GM18505 (cell line): ENCODE data around the gene TAF10.

Experiments used
- ATAC-seq: cut with Tn5 transposase; IDR thresholded peaks from one replicate; pipeline ENCODE4 v1.9.1; 2021; ENCODE audit not compliant: unreplicated experiment
- POLR2A ChIP-seq: IDR thresholded peaks from 4 replicates; pipeline ENCODE4 v1.6.1; 2011; ENCODE audit warnings: borderline replicate concordance; ENCODE audit not compliant: insufficient read depth, insufficient read length; ENCODE audit errors: extremely low read depth

Gene TAF10

DNA sequence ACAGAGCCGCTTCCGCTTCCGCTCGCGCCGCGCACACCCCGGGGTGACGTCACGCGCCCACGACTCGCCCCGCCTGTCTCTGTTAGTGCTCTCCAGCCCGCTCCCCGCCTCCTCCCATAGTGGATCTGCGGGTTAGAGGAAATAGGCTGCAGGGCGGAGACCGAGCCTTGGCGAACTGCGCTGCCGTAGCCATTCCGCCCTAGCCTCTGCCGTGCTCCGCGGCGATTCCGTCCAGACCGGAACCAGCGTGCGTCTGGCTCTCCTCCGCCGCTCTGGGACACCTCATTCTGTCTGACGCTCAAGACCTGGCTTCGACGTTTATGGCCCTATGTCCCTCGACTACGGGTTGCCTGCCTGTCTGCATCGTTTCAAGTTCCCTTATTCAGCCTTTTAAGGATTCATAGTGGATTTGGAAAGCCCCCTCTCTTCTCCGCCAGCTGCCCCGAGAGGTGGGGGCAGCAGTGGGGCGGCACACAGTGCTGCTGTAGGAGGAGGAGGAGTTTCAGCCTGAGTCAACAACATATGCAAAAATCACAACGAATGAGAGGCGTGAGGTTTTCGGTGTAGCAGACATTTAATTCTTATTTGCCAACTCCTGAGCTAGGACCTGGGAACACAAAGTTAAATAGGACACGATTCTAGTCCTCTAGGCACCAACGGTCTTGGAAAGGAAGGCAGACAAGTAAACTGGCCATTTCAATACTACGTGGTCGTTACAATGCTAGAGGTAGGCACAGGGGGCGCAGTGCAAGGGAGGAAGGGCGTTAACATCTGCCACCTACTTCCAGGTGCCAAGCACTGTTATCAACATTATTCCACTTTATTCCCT is at the start of gene TAF10:
TAF10 (minus strand) TSS at position 4 of the 829 bp plus-strand sequence. CDS start 27 bp downstream, outside the sequence.
- ATAC-seq = peak; percentile 86
- TF ChIP-seq POLR2A = peak; percentile 97

DNA sequence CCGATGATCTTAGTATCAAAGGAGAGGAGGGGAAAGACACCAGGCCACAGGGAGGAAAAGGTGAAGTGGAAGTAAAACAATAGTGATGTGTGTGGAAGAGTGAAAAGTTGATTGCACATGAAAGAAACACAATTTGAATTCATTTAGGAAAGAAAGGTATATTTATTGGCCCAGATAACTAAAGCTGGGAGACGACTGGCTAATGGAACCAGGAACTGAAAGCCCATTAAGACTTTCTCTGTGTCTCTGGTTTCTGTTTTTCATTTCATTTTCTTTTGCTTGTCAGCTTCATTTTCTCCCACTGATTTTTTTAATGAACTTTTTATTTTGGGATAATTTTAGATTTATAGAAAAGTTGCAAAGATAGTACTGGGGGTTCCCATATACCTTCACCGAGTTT is 48.7 kb upstream of the TAF10 start:
- no peak for ATAC-seq

DNA sequence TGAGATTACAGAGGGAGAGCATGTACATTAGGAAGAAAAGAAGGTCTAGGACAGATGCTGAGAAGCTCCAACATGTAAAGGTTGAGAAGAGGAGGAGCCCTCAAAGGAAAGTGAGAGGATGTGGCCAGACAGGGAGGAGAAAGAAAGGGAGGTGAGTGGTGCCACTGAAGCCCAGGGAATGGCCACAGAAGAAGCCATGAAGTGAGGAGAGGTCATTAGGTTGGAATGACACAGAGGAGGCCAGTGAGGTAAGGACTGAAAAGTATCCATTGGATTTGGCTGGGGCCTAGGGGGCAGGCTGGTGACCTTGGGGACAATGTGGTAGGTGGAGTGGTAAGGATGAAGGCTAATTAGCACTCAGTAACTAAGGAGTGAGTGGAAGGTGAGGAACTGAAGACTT is 46.6 kb upstream of the TAF10 start:
- ATAC-seq = no peak

More for the DNA sequence above, 48.7 kb upstream of the TAF10 start:
- TF ChIP-seq POLR2A = no peak

DNA sequence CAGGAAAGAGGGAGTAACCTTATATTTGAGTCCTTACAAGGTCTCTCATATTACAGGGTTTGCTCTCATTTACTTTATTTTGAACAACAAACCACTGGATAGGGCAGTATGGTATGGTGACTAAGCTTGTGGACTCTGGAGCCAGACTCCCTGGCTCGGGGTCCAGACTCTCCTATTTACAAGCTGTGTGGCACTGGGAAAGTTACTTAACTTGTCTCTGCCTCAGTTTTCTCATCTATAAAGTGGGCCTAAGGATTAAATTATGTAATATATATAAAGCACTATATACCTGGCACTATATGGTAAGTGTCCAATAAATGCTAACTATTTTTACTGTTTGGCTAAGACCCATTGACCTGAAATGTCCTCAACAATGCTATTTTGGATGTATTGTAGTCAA is 45.3 kb upstream of the TAF10 start:
- ATAC-seq = no peak
- TF ChIP-seq POLR2A = no peak

More for the DNA sequence above, 46.6 kb upstream of the TAF10 start:
- TF ChIP-seq POLR2A = no peak

DNA sequence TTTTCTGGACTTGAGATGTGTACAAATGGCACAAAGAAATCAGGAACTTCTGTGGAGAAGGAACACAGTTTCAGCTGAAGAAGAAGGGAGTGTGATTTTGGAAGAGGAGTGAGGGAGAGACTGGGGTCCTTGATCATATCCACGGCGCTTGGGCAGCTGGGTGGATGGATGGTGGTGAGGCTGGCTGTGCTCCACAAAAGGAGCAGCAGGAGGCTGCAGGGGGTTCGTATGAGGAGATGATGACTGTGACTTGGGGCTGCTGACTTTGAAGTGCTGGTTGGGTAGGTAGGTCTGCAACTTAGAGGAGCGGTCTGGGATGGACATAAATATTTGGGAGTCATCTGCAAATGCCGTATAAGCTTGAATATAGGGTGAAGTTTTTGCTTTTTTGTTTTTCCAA is 44.9 kb upstream of the TAF10 start:
- TF ChIP-seq POLR2A = no peak
- no peak for ATAC-seq

DNA sequence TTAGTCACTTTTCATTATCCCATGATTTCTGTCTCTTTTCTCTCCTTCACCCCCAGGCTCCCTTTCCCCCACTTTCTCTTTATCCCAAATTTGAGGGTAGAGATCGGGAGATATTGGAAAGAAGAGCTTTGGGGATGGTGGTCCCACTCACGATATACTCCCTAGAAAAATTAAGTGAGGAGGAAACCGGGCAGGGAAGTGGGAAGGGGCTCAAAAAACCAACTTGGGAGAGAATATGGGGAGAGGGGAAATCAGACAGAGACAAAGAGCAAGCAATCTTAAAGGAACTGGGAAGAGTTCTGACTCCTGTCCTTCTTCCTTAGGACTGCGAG is 44.5 kb upstream of the TAF10 start:
- no peak for ATAC-seq
- TF ChIP-seq POLR2A = no peak

DNA sequence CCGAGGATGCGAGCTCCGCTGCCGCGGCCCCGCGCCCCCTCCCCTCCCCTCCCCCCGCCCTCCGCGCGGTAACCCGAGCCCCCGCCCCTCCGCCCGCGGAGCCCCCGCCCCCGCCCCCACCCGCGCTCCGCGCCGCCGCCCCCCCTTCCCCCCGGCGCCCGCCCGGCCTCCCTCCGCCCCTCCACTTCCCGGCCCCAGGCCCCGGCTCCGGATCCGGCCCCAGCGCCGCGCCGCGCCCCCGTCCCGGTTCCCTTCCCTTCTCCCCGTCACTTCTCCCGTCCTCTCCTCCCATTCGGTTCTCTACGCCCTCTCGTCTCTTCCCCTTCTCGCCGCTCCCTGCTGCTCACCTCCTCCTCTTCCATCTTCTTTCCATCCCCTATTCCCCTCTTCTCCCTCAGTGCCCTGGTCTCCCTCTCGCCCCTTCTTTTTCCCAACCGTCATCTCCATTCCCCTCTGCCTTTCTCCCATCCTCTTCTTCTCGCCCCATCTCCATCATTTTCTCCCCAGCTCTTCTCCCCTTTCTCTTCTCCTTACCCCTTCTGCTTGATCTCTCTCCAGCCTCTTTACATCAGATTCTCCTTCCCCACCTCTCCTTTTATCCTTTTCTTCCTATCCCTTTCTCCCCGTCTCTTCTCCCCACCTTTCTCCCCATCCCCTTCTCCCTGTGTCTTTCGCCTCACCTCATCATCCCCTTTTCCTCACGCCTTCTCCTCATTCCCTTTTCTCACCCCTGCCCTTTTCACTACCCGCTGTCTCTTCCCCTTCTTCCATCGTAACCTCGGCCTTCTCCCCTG is 44.0 kb upstream of the TAF10 start, which contains the start of gene DCHS1:
DCHS1 (minus strand) TSS at position 20 of the 794 bp plus-strand sequence. CDS start 14,196 bp downstream, outside the sequence.
- no peak for ATAC-seq
- TF ChIP-seq POLR2A = no peak

DNA sequence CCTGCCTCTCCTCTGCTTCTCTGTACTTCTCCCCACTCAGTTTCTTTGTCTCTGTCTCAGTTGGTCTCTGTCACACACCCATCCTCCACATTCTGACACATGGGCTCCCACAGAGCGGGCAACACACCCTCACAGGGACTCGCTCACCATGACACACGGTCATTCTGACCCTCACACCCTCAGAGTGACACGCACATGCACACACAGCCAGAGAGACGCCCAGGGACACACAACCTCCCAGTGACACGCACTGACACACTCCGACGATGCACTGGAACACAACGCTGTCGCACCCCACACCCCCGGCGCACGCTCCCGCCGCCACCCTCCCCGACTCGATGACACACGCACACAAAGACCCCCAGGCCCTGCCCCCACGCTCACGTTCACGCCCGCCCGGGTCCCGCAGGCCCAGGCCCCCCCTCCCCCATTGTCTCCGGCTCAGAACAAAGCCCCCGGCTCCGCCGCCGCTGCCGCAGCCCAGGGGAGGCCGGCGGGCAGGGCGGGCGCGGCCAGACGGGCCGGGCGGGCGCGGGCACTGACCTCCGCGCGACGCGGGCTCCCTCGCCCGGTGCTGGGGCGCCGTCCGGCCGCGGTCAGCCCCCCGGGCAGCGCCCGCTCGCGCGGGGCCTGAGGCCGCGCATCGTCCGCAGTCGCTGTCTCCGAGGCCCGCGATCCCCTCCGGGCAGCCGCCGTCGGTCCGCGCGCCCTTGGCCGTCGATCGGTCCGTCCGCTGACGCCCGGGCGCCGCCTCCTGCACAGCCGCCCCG is 43.2 kb upstream of the TAF10 start:
- TF ChIP-seq POLR2A = no peak
- ATAC-seq = no peak

DNA sequence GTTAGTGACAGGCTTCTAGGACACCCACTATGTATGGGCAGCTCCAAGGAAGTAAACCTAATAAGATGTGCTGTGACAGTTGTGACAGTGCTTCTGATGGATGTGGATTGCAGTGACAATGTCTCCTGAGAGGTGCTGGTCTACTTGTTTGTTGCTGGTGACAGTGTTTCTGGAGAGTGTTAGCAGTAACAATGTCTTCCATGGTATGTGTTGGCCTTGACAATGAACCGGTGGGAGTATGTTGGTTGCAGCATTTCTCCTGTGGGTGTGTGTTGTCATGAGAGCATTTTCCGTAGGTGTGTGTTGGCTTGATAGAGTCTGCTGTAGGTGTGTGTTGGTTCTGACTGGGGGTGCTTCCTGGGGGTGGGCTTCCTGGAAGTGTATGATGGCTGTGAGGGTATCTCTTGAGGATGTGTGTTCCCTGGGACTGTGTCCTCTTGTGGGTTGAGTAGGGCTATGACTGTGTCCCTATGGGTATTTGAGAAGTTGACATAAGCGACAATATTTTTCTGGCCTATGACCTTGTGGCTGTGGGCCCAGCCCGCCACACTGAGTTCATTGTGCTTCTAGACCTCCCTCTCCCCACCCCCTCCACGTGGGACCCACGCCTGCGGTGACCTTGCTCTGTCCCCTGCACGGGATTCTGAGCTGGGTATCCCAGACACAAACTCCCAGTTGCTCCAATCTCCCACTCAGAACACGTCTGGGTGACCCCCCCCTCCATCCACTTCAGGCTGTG is 42.4 kb upstream of the TAF10 start:
- ATAC-seq = no peak

DNA sequence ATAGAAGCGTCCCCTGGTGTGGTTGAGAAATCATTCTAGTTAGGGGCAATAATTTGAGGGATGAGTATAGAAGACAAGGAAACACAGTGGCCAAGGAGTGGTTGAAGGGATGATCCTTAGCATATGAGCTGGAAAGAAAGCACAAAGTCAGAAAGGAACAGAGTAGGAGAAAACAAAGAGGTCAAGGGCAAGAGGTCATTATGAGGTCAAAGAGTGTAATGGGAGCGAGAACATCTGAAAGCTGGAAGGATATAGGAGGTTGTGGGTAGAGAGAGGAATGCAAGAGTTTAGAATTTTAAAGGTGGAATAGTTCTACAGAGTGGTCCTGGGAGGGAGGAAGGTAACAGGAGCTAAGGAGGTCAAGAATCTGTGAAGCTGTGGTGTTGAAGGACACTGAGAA is 41.6 kb upstream of the TAF10 start:
- no peak for ATAC-seq
- no peak for TF ChIP-seq POLR2A

More for the DNA sequence above, 42.4 kb upstream of the TAF10 start:
- no peak for TF ChIP-seq POLR2A

DNA sequence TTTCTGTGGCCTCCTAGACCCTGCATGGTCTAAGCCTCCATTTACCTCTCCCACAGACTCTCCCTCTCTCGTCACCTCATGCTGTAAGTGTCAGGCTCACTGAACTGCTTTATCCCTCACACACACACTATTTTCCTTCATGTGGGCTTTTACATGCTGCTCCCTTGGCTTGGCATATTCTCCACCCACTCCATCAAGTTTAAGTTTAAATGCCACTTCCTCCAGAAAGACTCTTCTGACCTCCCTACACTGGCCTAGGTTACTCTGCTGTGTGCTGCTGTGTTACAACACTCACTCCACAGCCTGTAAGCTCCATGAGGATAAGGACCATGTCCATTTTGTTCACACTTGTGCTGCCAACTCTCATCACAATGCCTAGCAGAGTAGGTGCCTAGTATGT is 41.1 kb upstream of the TAF10 start:
- TF ChIP-seq POLR2A = no peak
- no peak for ATAC-seq

DNA sequence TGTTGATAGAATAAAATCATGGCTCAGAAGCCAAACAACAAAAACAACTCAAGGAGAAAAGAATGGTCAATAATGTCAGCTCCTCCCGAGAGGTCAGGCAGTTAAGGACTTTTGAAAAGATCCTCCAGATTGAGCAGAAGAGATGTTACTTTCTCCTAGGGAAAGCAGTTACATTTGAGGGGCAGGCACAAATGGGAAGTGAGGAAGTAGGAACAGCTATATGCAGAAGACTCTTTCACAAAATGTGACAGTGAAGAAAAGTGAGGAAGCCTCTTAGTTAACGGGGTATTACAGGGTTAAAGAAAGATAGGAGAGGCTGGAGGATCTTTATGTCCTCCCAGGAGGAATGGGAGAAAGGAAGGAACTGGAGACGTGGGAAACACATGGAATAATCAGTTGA is 40.2 kb upstream of the TAF10 start:
- no peak for TF ChIP-seq POLR2A
- ATAC-seq = no peak

DNA sequence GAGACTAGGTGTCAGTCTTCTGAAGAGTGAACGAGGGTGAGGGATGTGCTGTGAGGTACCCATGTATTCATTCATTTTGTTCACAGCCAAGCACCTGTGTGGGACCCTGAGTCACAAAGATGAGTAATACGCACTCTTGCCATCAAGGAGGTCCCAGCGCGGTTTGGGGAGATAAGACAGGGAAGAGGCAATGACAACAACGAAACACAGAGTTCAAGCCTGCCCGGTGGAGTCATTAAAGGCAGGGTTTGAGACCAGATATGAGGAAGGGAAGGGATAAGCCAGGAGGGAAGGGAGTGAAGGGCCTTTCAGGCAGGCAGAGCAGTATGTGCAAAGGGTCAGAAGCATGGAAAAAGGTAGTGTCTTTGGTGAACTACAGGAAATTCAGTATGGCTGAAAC is 39.0 kb upstream of the TAF10 start:
- no peak for TF ChIP-seq POLR2A
- ATAC-seq = no peak

DNA sequence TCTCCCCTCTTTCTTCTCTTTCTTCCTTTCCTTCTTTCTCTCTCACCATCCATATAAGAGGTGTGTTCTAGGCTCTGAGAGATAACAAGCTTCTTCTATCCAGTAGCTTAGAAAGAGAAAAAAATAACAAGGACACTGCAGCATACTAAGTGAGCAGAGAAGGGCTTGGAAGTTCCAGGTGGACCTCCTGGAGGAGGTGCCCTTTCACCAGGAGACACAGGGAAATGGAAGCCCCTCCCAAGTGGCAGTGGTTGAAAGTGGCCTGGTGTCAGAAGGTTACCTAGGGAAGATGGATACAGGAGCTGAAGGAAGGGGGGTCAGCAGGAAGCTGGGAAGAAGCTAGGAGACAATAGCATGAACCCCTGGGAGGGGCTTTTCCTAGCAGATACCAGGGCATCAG is 38.1 kb upstream of the TAF10 start:
- no peak for TF ChIP-seq POLR2A
- no peak for ATAC-seq
